ENCODE data around the gene PPIP5K2.

PPIP5K2 gene

DNA sequence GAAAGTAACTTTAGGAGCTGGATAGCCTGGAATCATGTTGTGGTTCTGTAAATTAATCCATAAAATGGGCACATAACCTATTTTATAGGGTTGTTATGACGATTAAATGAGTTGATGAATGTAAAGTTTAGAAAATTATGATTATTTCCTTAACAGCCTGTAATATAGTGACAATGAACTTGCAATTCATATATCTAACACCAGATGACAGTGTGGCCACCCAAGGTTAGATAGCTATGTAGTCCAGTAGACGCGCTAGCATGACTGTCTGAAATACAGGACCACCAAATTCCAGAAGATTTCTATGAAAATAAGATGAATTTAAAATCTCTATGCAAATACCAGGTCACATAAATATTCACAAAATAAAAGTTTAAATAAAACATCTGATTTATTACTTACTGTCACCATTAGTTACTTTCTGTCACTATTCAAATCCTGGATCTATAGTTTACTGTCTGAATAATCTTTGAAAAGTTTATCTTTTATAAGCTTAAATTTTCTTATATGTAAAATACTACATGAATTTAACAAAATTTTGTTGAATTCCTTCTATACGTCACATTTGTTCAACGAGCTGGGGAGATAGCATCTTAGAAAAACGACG, 112.4 kb downstream of the PPIP5K2 start:
- no peaks in the 10 kb centered on the region for H3K36me3 ChIP-seq (ENCODE audit: control insufficient read depth, insufficient read depth, low read length)
- H3K4me3 ChIP-seq (ENCODE audit: low read length) = no peak overlapping the region
- H3K4me1 ChIP-seq (ENCODE audit: control insufficient read depth, insufficient read depth, low read length) = peaks cover 2% of the 10 kb centered on the region
- H3K27me3 ChIP-seq (ENCODE audit: control insufficient read depth, insufficient read depth, low read length) = no peaks in the 10 kb centered on the region
- H3K9me3 ChIP-seq (ENCODE audit: control insufficient read depth, low read length) = no peaks in the 10 kb centered on the region
- H3K9ac ChIP-seq (ENCODE audit: low read length) = no peak overlapping the region

DNA sequence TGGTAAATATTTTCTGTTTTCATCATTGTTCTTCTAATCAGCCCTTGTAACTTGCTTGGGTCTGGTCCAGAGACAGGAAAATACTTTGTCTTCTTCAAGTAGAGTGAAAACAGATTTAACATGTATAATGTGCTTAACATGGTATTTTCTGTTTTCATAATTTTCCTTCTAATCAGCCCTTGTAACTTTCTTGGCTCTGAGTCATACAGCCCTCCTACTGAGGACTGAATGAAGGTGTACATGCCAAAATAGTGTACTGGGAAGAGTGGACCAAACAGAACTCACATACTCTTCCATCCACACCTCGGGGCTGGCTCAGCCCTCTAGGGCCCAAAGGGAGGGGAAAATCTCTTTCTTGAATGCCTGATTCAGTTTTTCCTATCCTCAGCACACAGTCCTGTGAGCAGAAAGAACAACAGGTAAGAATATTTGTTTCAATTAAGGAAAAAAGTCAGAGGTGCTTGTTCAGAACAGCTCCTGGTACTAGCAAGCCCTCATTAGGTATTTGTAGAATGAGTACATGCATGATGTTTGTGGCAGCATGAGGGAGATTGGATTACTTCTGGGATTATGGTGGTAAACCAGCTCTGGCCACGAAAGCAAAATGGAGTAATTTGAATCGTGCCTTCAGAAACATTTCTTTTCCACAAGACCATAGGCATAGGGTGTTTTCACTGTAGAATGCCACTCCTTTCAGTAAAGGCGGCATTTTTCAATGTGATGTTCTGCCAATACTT, 114.3 kb downstream of the PPIP5K2 start:
- H3K4me1 ChIP-seq (ENCODE audit: control insufficient read depth, insufficient read depth, low read length) = peaks cover 4% of the 10 kb centered on the region
- H3K36me3 ChIP-seq (ENCODE audit: control insufficient read depth, insufficient read depth, low read length) = no peaks in the 10 kb centered on the region
- H3K9me3 ChIP-seq (ENCODE audit: control insufficient read depth, low read length) = no peaks in the 10 kb centered on the region
- no peak overlapping the region for H3K9ac ChIP-seq (ENCODE audit: low read length)
- H3K4me3 ChIP-seq (ENCODE audit: low read length) = no peak overlapping the region
- H3K27me3 ChIP-seq (ENCODE audit: control insufficient read depth, insufficient read depth, low read length) = no peaks in the 10 kb centered on the region

DNA sequence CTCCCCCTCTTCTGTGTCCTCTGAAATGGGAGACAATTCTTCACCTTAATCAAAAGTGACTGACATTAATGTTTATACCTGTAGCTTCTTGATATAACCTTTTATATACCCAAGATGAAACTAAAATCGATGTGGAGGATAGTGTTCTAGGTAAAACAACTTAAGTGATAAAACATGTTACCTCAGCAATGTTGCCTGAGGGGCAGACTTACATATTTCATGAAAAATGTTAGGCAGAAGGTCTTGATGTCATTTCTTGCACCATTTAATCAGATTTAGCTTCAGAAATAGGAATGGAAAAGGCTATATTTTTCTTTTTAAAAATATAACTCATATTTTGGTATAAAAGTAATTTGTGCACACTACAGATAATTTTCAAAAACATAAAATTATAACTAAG, 115.8 kb downstream of the PPIP5K2 start:
- Histone ChIP-seq H3K36me3 (ENCODE audit: control insufficient read depth, insufficient read depth, low read length) (no peaks in the 10 kb centered on the region), H3K4me1 (ENCODE audit: control insufficient read depth, insufficient read depth, low read length) (peaks cover 4% of the 10 kb centered on the region), H3K27me3 (ENCODE audit: control insufficient read depth, insufficient read depth, low read length) (no peaks in the 10 kb centered on the region), H3K4me3 (ENCODE audit: low read length) (no peak overlapping the region), H3K9me3 (ENCODE audit: control insufficient read depth, low read length) (no peaks in the 10 kb centered on the region), H3K9ac (ENCODE audit: low read length) (no peak overlapping the region)

- no peaks in the 10 kb centered on the region for H3K36me3 ChIP-seq (ENCODE audit: control insufficient read depth, insufficient read depth, low read length)
- H3K9ac ChIP-seq (ENCODE audit: low read length) = no peak overlapping the region
- no peaks in the 10 kb centered on the region for H3K9me3 ChIP-seq (ENCODE audit: control insufficient read depth, low read length)
- H3K27me3 ChIP-seq (ENCODE audit: control insufficient read depth, insufficient read depth, low read length) = no peaks in the 10 kb centered on the region
- peaks cover 4% of the 10 kb centered on the region for H3K4me1 ChIP-seq (ENCODE audit: control insufficient read depth, insufficient read depth, low read length)
- no peak overlapping the region for H3K4me3 ChIP-seq (ENCODE audit: low read length)
These were observed 117.7 kb downstream of the PPIP5K2 start for GRCh38 chr5:103237778-103238177.

- no peaks in the 10 kb centered on the region for H3K36me3 ChIP-seq (ENCODE audit: control insufficient read depth, insufficient read depth, low read length)
- no peaks in the 10 kb centered on the region for H3K9me3 ChIP-seq (ENCODE audit: control insufficient read depth, low read length)
- H3K4me3 ChIP-seq (ENCODE audit: low read length) = no peak overlapping the region
- H3K9ac ChIP-seq (ENCODE audit: low read length) = no peak overlapping the region
- no peaks in the 10 kb centered on the region for H3K4me1 ChIP-seq (ENCODE audit: control insufficient read depth, insufficient read depth, low read length)
- no peaks in the 10 kb centered on the region for H3K27me3 ChIP-seq (ENCODE audit: control insufficient read depth, insufficient read depth, low read length)
These were observed 123.6 kb downstream of the PPIP5K2 start for GRCh38 chr5:103243665-103244064.

DNA sequence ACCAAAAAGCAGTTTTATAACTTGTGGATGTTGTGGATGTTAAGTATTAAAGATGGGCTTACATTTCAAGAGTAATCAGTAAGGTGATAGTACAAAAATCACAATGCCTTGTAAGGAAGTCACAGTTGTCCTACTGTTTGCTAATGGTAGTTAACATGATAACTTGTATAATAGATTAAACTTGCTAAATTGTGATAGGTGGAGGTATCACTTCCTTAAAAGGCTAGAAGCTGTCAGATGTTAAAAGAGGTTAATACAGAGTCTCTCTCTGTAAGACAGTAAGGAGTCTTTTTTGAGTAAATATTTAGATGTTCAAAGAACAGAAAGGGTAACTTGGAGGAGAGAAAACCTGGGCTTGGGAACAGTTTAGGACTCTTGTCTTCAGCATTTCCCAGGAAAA, 124.3 kb downstream of the PPIP5K2 start:
- Histone ChIP-seq H3K27me3 (ENCODE audit: control insufficient read depth, insufficient read depth, low read length) (no peaks in the 10 kb centered on the region), H3K4me3 (ENCODE audit: low read length) (no peak overlapping the region), H3K9me3 (ENCODE audit: control insufficient read depth, low read length) (no peaks in the 10 kb centered on the region), H3K36me3 (ENCODE audit: control insufficient read depth, insufficient read depth, low read length) (no peaks in the 10 kb centered on the region), H3K4me1 (ENCODE audit: control insufficient read depth, insufficient read depth, low read length) (no peaks in the 10 kb centered on the region), H3K9ac (ENCODE audit: low read length) (no peak overlapping the region)

DNA sequence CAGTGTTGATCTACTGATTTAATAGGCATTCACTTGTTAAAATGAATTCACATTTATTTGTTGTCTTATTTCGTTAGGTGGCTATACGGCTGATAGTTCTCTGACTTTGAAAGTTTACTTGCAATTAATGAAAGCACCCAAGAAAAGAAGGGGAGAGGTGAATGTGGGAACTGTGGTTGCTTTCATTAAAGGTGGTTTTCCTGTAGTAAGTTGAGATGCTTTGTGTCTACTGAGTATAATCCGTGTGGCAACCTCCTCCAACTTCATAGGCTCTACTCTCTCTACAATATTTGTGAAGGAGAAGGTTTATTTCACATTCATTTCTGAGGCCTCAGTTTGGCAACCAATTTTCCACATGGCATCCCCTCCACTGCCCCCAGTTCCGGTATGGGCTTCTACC, 125.7 kb downstream of the PPIP5K2 start:
- H3K27me3 ChIP-seq (ENCODE audit: control insufficient read depth, insufficient read depth, low read length) = no peaks in the 10 kb centered on the region
- H3K4me3 ChIP-seq (ENCODE audit: low read length) = no peak overlapping the region
- H3K9ac ChIP-seq (ENCODE audit: low read length) = no peak overlapping the region
- H3K36me3 ChIP-seq (ENCODE audit: control insufficient read depth, insufficient read depth, low read length) = no peaks in the 10 kb centered on the region
- no peaks in the 10 kb centered on the region for H3K9me3 ChIP-seq (ENCODE audit: control insufficient read depth, low read length)
- no peaks in the 10 kb centered on the region for H3K4me1 ChIP-seq (ENCODE audit: control insufficient read depth, insufficient read depth, low read length)

GRCh38 chr5:103247118-103247517, 127.0 kb downstream of the PPIP5K2 start:
- no peak overlapping the region for H3K4me3 ChIP-seq (ENCODE audit: low read length)
- H3K36me3 ChIP-seq (ENCODE audit: control insufficient read depth, insufficient read depth, low read length) = no peaks in the 10 kb centered on the region
- H3K4me1 ChIP-seq (ENCODE audit: control insufficient read depth, insufficient read depth, low read length) = no peaks in the 10 kb centered on the region
- H3K9me3 ChIP-seq (ENCODE audit: control insufficient read depth, low read length) = no peaks in the 10 kb centered on the region
- no peak overlapping the region for H3K9ac ChIP-seq (ENCODE audit: low read length)
- no peaks in the 10 kb centered on the region for H3K27me3 ChIP-seq (ENCODE audit: control insufficient read depth, insufficient read depth, low read length)

- no peaks in the 10 kb centered on the region for H3K4me1 ChIP-seq (ENCODE audit: control insufficient read depth, insufficient read depth, low read length)
- no peak overlapping the region for H3K9ac ChIP-seq (ENCODE audit: low read length)
- H3K4me3 ChIP-seq (ENCODE audit: low read length) = no peak overlapping the region
- H3K36me3 ChIP-seq (ENCODE audit: control insufficient read depth, insufficient read depth, low read length) = no peaks in the 10 kb centered on the region
- H3K9me3 ChIP-seq (ENCODE audit: control insufficient read depth, low read length) = no peaks in the 10 kb centered on the region
- H3K27me3 ChIP-seq (ENCODE audit: control insufficient read depth, insufficient read depth, low read length) = no peaks in the 10 kb centered on the region
These were observed 129.0 kb downstream of the PPIP5K2 start for GRCh38 chr5:103249068-103249467.

GRCh38 chr5:103254921-103255320, 134.8 kb downstream of the PPIP5K2 start:
- no peaks in the 10 kb centered on the region for H3K9me3 ChIP-seq (ENCODE audit: control insufficient read depth, low read length)

GRCh38 chr5:103255691-103256090, 135.6 kb downstream of the PPIP5K2 start:
- no peaks in the 10 kb centered on the region for H3K4me1 ChIP-seq (ENCODE audit: control insufficient read depth, insufficient read depth, low read length)
- no peak overlapping the region for H3K9ac ChIP-seq (ENCODE audit: low read length)
- no peak overlapping the region for H3K4me3 ChIP-seq (ENCODE audit: low read length)
- H3K27me3 ChIP-seq (ENCODE audit: control insufficient read depth, insufficient read depth, low read length) = no peaks in the 10 kb centered on the region
- H3K9me3 ChIP-seq (ENCODE audit: control insufficient read depth, low read length) = no peaks in the 10 kb centered on the region
- H3K36me3 ChIP-seq (ENCODE audit: control insufficient read depth, insufficient read depth, low read length) = no peaks in the 10 kb centered on the region

More at GRCh38 chr5:103254921-103255320, 134.8 kb downstream of the PPIP5K2 start:
- Histone ChIP-seq H3K4me3 (ENCODE audit: low read length) (no peak overlapping the region), H3K36me3 (ENCODE audit: control insufficient read depth, insufficient read depth, low read length) (no peaks in the 10 kb centered on the region), H3K4me1 (ENCODE audit: control insufficient read depth, insufficient read depth, low read length) (no peaks in the 10 kb centered on the region), H3K27me3 (ENCODE audit: control insufficient read depth, insufficient read depth, low read length) (no peaks in the 10 kb centered on the region), H3K9ac (ENCODE audit: low read length) (no peak overlapping the region)

DNA sequence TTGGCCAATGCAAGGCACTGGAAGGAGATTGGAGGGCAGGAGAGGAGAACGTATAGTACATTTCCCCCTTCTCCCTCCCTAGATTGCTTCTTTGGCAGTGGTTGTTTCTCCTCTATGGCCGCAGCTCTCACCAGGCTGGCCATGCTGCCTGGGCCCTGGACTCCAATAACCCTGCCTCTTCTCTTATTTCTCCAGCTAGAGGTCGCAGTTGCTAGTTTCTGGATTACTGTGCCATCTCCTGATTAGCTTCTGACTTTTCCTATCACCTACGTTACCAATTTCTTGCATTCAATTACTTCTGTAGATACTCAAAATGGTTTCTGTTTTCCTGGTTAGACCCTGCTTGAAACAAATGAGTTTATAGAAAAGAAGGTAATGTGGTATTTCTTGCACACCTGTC, 136.1 kb downstream of the PPIP5K2 start:
- H3K4me1 ChIP-seq (ENCODE audit: control insufficient read depth, insufficient read depth, low read length) = no peaks in the 10 kb centered on the region
- no peaks in the 10 kb centered on the region for H3K27me3 ChIP-seq (ENCODE audit: control insufficient read depth, insufficient read depth, low read length)
- no peak overlapping the region for H3K4me3 ChIP-seq (ENCODE audit: low read length)
- no peak overlapping the region for H3K9ac ChIP-seq (ENCODE audit: low read length)
- no peaks in the 10 kb centered on the region for H3K9me3 ChIP-seq (ENCODE audit: control insufficient read depth, low read length)
- no peaks in the 10 kb centered on the region for H3K36me3 ChIP-seq (ENCODE audit: control insufficient read depth, insufficient read depth, low read length)
